ENCODE measurements around the gene DNM3. TPM values are rescaled to one million over a fixed set of nuclear protein-coding genes. Genes with fewer than 3 reads are reported as not detected.

Gene DNM3
- total RNA-seq, 1 donor from 2014 or later, result 7.7 TPM

DNA sequence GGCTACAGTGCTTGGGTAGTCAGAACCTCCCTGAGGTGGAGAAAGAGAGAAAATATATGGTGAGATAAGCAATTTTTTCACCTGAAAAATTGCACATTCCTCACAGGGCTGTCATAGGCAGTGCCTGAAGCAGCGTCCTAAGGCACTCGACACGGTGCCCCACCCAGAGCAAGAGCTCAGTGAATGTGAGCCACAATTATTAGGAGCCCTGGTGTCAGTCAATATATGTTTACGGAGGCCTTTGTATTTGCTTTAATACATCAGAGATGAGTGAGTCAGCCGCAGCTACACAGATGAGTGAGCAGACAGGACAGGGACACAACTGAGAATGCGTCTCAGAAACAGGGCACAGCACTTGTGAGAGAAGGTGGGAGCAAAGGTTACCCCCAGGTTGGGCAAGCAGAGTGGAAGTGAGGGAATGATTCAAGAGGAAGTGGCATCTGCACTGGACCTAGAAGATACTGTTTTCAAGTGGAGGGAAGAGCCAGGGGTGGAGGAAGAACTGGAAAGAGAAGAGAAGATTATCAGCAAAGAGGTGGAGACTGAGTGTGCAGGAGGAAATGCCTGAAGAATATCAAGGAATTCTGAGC lies 607.8 kb downstream of the DNM3 start:
- Mint-ChIP-seq H3K27me3 (ENCODE audit: unreplicated experiment) (peaks cover 2% of the 10 kb centered on the region), H3K4me3 (ENCODE audit: unreplicated experiment) (no peak overlapping the region), H3K9me3 (ENCODE audit: unreplicated experiment) (no peaks in the 10 kb centered on the region), H3K4me1 (ENCODE audit: unreplicated experiment) (peaks cover 54% of the 10 kb centered on the region), H3K36me3 (ENCODE audit: low read depth, unreplicated experiment) (no peaks in the 10 kb centered on the region), H3K27ac (ENCODE audit: unreplicated experiment) (no peak overlapping the region)
- no peak for DNase-seq (ENCODE audit: low spot score)
- TF ChIP-seq, protein P1, sequence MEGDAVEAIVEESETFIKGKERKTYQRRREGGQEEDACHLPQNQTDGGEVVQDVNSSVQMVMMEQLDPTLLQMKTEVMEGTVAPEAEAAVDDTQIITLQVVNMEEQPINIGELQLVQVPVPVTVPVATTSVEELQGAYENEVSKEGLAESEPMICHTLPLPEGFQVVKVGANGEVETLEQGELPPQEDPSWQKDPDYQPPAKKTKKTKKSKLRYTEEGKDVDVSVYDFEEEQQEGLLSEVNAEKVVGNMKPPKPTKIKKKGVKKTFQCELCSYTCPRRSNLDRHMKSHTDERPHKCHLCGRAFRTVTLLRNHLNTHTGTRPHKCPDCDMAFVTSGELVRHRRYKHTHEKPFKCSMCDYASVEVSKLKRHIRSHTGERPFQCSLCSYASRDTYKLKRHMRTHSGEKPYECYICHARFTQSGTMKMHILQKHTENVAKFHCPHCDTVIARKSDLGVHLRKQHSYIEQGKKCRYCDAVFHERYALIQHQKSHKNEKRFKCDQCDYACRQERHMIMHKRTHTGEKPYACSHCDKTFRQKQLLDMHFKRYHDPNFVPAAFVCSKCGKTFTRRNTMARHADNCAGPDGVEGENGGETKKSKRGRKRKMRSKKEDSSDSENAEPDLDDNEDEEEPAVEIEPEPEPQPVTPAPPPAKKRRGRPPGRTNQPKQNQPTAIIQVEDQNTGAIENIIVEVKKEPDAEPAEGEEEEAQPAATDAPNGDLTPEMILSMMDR (IDR thresholded peaks at IDR 0.05; ENCODE audit: unreplicated experiment), result no peak

DNA sequence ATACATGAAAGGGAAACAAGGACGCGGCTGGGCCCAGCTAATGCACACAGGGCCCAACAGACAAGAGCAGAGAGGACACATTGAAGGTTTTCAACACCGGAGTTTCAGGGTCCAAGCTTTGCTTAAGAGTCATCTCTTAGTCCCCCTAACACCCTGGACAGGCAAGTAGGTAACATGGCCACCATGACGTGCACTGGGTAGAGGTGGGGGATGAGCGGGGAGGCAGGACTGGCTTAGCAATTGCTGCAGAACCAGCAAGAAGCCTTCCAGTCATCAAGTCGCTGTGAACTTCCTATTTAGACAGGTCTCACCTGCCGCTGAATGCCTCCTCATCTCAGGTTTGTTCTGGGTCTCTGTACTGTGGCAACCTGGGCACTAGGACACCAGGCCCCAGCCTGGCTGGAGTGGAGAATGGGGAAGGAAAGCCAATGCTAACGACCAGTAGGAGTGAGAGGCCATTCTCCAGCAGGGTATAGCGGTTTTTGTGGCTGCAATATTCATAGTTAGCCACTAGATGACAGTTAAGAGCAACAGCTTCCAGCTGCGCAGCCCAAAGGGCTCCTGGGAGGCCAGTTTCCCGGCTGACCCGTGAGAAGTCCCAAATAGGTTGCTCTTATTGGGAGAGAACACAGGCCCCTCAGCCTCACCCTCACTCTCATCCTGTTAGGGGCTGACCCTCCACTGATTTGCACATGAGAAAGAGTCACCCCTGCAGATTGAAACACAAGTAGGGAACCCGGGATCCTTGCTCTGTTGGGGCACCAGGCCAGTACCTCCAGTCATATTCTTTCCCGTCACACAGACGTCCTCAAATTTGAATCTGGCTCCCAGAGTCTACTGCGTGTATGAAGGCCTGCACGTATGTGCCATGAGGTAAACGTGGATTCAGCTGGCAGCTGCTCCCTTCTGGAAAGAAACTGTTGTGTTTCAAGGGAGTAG lies 608.6 kb downstream of the DNM3 start:
- H3K27ac Mint-ChIP-seq (ENCODE audit: unreplicated experiment), result no peak overlapping the region
- TF ChIP-seq, protein P1 (IDR thresholded peaks at IDR 0.05; ENCODE audit: unreplicated experiment), result peak; percentile 80
- peaks cover 49% of the 10 kb centered on the region for H3K4me1 Mint-ChIP-seq (ENCODE audit: unreplicated experiment)
- H3K27me3 Mint-ChIP-seq (ENCODE audit: unreplicated experiment), result peaks cover 2% of the 10 kb centered on the region
- H3K36me3 Mint-ChIP-seq (ENCODE audit: low read depth, unreplicated experiment), result no peaks in the 10 kb centered on the region
- H3K9me3 Mint-ChIP-seq (ENCODE audit: unreplicated experiment), result no peaks in the 10 kb centered on the region
- DNase-seq (ENCODE audit: low spot score), result peak; percentile 64
- no peak overlapping the region for H3K4me3 Mint-ChIP-seq (ENCODE audit: unreplicated experiment)

DNA sequence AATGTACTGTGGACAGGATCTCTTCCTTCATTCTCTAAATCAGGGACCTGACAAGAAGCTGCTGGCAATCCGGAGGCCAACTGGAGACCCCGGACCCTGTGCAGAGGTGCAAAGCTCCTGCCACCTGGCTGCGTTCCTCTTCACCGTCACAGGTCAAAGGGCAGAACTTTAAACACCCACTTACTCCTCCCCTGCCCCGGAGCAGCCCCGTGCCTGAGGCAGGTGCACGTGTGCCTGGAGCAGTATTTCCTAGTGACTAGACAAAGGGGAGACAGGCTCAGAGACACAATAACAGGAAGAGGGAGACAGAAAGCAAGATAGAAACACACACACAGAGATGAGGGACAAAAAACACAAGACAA lies 609.2 kb downstream of the DNM3 start:
- no peak overlapping the region for H3K4me3 Mint-ChIP-seq (ENCODE audit: unreplicated experiment)
- no peaks in the 10 kb centered on the region for H3K36me3 Mint-ChIP-seq (ENCODE audit: low read depth, unreplicated experiment)
- H3K27ac Mint-ChIP-seq (ENCODE audit: unreplicated experiment), result no peak overlapping the region
- peaks cover 2% of the 10 kb centered on the region for H3K27me3 Mint-ChIP-seq (ENCODE audit: unreplicated experiment)
- DNase-seq (ENCODE audit: low spot score), result no peak
- peaks cover 49% of the 10 kb centered on the region for H3K4me1 Mint-ChIP-seq (ENCODE audit: unreplicated experiment)
- TF ChIP-seq, protein P1 (IDR thresholded peaks at IDR 0.05; ENCODE audit: unreplicated experiment), result no peak
- H3K9me3 Mint-ChIP-seq (ENCODE audit: unreplicated experiment), result no peaks in the 10 kb centered on the region

DNA sequence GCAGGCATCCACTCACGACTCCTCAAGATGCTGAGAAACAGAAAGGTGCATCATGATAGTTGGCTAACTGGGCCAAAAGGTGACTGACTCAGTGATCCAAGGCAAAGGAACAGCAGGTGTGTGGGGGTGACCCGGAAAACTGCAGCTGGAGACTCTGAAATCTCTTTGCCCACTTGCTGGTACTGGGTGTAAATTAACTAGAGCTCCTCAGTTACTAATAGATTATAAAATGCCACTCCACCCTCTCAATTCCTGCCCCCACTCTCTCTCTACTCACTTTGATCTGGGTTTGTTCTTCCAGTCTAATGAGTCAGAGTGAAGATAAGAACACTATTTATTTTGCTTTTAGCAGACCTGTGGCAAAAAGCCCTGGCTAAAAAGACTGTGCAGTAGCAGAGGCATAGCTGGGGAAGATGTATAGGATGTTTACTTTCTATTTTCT lies 609.7 kb downstream of the DNM3 start:
- Mint-ChIP-seq H3K27ac (ENCODE audit: unreplicated experiment) (no peak overlapping the region), H3K36me3 (ENCODE audit: low read depth, unreplicated experiment) (no peaks in the 10 kb centered on the region), H3K9me3 (ENCODE audit: unreplicated experiment) (no peaks in the 10 kb centered on the region), H3K27me3 (ENCODE audit: unreplicated experiment) (peaks cover 2% of the 10 kb centered on the region), H3K4me1 (ENCODE audit: unreplicated experiment) (peaks cover 49% of the 10 kb centered on the region), H3K4me3 (ENCODE audit: unreplicated experiment) (no peak overlapping the region)
- TF ChIP-seq, protein P1 (IDR thresholded peaks at IDR 0.05; ENCODE audit: unreplicated experiment), result no peak
- DNase-seq (ENCODE audit: low spot score), result no peak

Measured in endothelial cell (in vitro differentiated cells).